SK-N-SH (cell line): ENCODE data around the gene UBAP1L.

Experiments
- CHD2 ChIP-seq: fragments of 150-350 bp; IDR thresholded peaks from 2 replicates; pipeline ENCODE4 v1.6.1; 2018; ENCODE audit warnings: low read length; ENCODE audit not compliant: partially characterized antibody
- CTCF ChIP-seq: fragments of 200-600 bp; sonication (generic); IDR thresholded peaks from 2 replicates; pipeline ENCODE4 v1.6.1; 2017; ENCODE audit warnings: antibody characterized with exemption, mild to moderate bottlenecking, moderate library complexity
- FOXJ3 ChIP-seq: sonication (generic); formaldehyde crosslinking; IDR thresholded peaks from 2 replicates; pipeline ENCODE4 v1.5.1; 2020; ENCODE audit warnings: mild to moderate bottlenecking, missing genetic modification reagents
- GABPA ChIP-seq: IDR thresholded peaks from 2 replicates; pipeline ENCODE4 v1.4.0; 2012; ENCODE audit warnings: low read depth, mild to moderate bottlenecking
- JUND ChIP-seq: IDR thresholded peaks from 2 replicates; pipeline ENCODE4 v1.4.0; 2012
- MAX ChIP-seq: IDR thresholded peaks from 2 replicates; pipeline ENCODE4 v1.4.0; 2012; ENCODE audit warnings: low read depth
- MXI1 ChIP-seq: IDR thresholded peaks from 2 replicates; pipeline ENCODE4 v1.6.1; 2012; ENCODE audit warnings: mild to moderate bottlenecking, low read depth, low read length, improper control_type of control experiment
- PBX3 ChIP-seq: IDR thresholded peaks from 2 replicates; pipeline ENCODE4; 2012
- RAD21 ChIP-seq: IDR thresholded peaks from 2 replicates; pipeline ENCODE4 v1.6.1; 2012; ENCODE audit warnings: mild to moderate bottlenecking, low read length
- RCOR1 ChIP-seq: fragments of 150-350 bp; IDR thresholded peaks from 2 replicates; pipeline ENCODE4 v1.6.1; 2017; ENCODE audit warnings: antibody characterized with exemption, low read length
- RFX5 ChIP-seq: IDR thresholded peaks from 2 replicates; pipeline ENCODE4 v1.6.1; 2012; ENCODE audit warnings: mild to moderate bottlenecking, improper control_type of control experiment, low read length
- SMC3 ChIP-seq: IDR thresholded peaks from 2 replicates; pipeline ENCODE4 v1.6.1; 2012; ENCODE audit warnings: low read depth, low read length, improper control_type of control experiment
- USF2 ChIP-seq: fragments of 150-350 bp; IDR thresholded peaks from 2 replicates; pipeline ENCODE4 v1.6.1; 2017; ENCODE audit warnings: antibody characterized with exemption, low read length, low read depth, borderline replicate concordance
- YY1 ChIP-seq: IDR thresholded peaks from 2 replicates; pipeline ENCODE4 v1.4.0; 2012; ENCODE audit warnings: low read depth, mild to moderate bottlenecking

GRCh38 chr15:65091946-65092770 is 22.8 kb downstream of the UBAP1L start:
- no peak for TF ChIP-seq MXI1
- TF ChIP-seq CTCF = no peak
- no peak for TF ChIP-seq RCOR1
- TF ChIP-seq USF2 = no peak
- no peak for TF ChIP-seq PBX3
- no peak for TF ChIP-seq GABPA
- TF ChIP-seq JUND = no peak
- no peak for TF ChIP-seq RAD21
- TF ChIP-seq MAX = no peak
- no peak for TF ChIP-seq CHD2
- no peak for TF ChIP-seq RFX5
- TF ChIP-seq SMC3 = no peak
- no peak for TF ChIP-seq FOXJ3 (CRISPR knock-in tag)
- no peak for TF ChIP-seq YY1
